Tibial artery (tissue), 4 donors: Measurements from ENCODE around the gene C16orf96.

Experiments used
- DNase-seq, 2 donors: peaks; one replicate each; pipeline ENCODE4 v3.0.0-alpha.2; 2019
- H3K27ac ChIP-seq, 2 donors: fragments of 200-600 bp; sonication (generic) in 1 of 2; 1 replicate in 1 of 2; 2 replicates in 1 of 2; pipeline ENCODE4 v1.5.1; 2018 to 2019; ENCODE audit warnings: mild to moderate bottlenecking in 1 of 2
- H3K27me3 ChIP-seq, 2 donors: fragments of 200-600 bp; sonication (generic) in 1 of 2; one replicate each; pipeline versions ENCODE4 v1.5.1 to v1.6.0; 2016 to 2019
- H3K36me3 ChIP-seq, 3 donors: fragments of 200-600 bp; sonication (generic) in 2 of 3; one replicate each; pipeline ENCODE4 v1.5.1; 2016 to 2019; ENCODE audit warnings: mild to moderate bottlenecking in 2 of 3
- H3K4me1 ChIP-seq, 4 donors: fragments of 200-600 bp; sonication (generic) in 2 of 4; 1 replicate in 3 of 4; 2 replicates in 1 of 4; pipeline ENCODE4 v1.5.1; 2016 to 2019
- H3K4me3 ChIP-seq, 2 donors: fragments of 200-600 bp; sonication (generic) in 1 of 2; 1 replicate in 1 of 2; 2 replicates in 1 of 2; pipeline ENCODE4 v1.5.1; 2018 to 2019; ENCODE audit warnings: mild to moderate bottlenecking in 2 of 2
- H3K9me3 ChIP-seq, 3 donors: fragments of 200-600 bp; sonication (generic) in 1 of 3; one replicate each; pipeline ENCODE4 v1.5.1; 2016 to 2019
- intact Hi-C: fragments of 100-400 bp; cut with DNase I; formaldehyde crosslinking; loops from one replicate; pipeline ENCODE4 v1.15.0; 2023; ENCODE audit warnings: low total_unique reads
- TF ChIP-seq, protein P1 (sequence below), 2 experiments: fragments of 200-600 bp in 1 of 2; fragments of 450-650 bp in 1 of 2; IDR thresholded peaks; one replicate each; pipeline ENCODE4 v1.5.1; 2017 to 2019; ENCODE audit warnings: antibody characterized with exemption in 2 of 2, mild to moderate bottlenecking in 1 of 2, moderate library complexity in 1 of 2

C16orf96 gene

GRCh38 chr16:4591191-4591590 is 35.1 kb downstream of the C16orf96 start:
- Histone ChIP-seq H3K36me3 (no peaks in the 10 kb centered on the region), H3K27ac (no peak overlapping the region), H3K4me3 (no peak overlapping the region), H3K27me3 (peaks cover 0 to 40% of the 10 kb centered on the region in 2 donors), H3K9me3 (no peaks in the 10 kb centered on the region), H3K4me1 (no peaks in the 10 kb centered on the region)
- DNase-seq = no peak
- TF ChIP-seq, protein P1, sequence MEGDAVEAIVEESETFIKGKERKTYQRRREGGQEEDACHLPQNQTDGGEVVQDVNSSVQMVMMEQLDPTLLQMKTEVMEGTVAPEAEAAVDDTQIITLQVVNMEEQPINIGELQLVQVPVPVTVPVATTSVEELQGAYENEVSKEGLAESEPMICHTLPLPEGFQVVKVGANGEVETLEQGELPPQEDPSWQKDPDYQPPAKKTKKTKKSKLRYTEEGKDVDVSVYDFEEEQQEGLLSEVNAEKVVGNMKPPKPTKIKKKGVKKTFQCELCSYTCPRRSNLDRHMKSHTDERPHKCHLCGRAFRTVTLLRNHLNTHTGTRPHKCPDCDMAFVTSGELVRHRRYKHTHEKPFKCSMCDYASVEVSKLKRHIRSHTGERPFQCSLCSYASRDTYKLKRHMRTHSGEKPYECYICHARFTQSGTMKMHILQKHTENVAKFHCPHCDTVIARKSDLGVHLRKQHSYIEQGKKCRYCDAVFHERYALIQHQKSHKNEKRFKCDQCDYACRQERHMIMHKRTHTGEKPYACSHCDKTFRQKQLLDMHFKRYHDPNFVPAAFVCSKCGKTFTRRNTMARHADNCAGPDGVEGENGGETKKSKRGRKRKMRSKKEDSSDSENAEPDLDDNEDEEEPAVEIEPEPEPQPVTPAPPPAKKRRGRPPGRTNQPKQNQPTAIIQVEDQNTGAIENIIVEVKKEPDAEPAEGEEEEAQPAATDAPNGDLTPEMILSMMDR (IDR thresholded peaks at IDR 0.05) = no peak
- intact Hi-C loops = no loop called here

DNA sequence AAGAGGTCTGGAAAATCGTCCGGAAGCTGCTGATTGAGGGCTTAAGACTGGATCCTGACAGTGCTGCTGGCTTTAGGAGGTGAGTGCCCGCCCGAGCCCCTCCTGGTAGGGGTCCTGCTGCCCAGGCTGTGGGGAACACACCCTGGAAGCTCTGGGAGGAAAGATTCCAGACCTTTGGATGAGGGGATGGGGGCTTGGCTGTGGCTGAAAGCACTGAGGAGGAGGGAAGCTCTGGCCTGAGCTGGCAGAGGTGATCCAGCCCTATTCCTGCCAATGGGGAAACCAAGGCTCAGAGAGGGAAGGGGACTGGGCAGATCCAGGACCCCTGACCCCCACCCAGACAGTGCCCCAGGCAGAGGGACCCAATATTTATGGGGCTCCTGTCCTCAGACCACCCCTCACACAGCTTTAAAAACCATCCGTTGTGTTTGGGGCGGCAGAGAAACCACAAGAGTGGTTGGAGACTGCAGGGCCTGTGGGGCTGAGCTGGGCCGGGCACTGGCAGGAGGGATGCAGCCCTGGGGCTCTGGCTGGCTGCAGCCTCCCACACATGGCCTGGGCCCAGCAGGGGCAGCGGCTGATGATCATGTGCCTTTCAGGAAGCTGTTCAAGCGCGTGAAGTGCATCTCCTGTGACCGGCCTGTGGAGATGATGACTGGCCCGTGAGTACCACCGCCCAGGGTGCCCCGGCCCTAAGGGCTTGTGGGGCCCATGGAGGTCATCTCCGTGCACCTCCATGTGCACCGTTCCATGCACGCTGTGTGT is 35.7 kb downstream of the C16orf96 start:
- Histone ChIP-seq H3K36me3 (no peaks in the 10 kb centered on the region), H3K4me1 (no peaks in the 10 kb centered on the region), H3K27ac (no peak overlapping the region), H3K4me3 (no peak overlapping the region), H3K9me3 (no peaks in the 10 kb centered on the region), H3K27me3 (peaks cover 0 to 36% of the 10 kb centered on the region in 2 donors)
- no peak for DNase-seq
- TF ChIP-seq, protein P1 (IDR thresholded peaks at IDR 0.05) = no peak
- intact Hi-C loops = no loop called here

- intact Hi-C loops = no loop called here
- peaks cover 0 to 34% of the 10 kb centered on the region in 2 donors for H3K27me3 ChIP-seq
- no peaks in the 10 kb centered on the region for H3K4me1 ChIP-seq
- H3K27ac ChIP-seq = no peak overlapping the region
- no peaks in the 10 kb centered on the region for H3K36me3 ChIP-seq
- H3K9me3 ChIP-seq = no peaks in the 10 kb centered on the region
- no peak for DNase-seq
- TF ChIP-seq, protein P1 (IDR thresholded peaks at IDR 0.05) = no peak
- H3K4me3 ChIP-seq = no peak overlapping the region
Observed at GRCh38 chr16:4593086-4593485, 36.9 kb downstream of the C16orf96 start.

DNA sequence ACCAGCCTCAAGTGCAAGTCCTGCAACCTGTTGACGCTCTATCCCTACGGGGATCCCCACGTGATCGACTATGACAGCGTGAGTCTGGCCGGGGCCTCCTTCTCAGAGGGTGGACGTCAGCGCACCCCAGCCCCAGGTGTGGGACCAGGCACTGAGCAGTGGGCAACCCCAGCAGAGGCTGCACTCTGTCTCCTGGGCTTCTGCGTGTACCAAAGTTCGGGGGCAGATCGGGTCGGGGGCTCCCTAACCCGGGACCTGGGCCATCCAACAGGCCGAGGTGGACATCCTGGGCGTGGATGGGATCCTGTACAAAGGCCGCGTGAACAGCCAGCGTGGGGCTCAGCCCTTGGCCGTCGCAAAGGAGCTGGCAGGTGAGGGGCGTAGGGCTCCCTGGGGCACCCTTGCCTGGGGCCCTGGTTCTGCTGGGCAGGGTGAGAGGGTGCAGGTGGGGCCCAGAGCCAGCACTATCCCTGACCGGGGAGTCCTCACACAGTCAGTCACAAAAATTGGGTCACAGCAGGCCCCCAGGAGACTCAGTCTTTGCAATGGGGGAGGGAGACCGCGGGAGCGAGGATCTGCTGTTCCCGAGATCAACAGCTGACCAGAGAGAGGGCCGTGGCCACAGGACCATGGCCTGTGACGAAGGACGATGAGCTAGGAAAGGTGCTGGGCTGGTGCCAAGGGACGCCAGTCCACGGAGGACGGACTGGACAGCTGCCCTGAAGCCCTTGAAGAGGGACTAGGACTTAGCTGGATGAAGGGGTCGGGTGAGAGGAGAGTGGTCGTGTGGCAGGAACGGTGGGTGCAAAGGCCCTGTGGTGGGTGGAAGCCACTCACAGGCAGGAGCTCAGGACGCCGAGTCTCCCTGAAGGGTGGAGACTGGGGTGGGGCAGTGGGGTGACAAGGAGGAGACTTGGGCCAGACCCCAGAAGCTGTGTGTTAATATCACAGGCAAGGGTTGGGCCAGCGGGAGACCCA is 38.6 kb downstream of the C16orf96 start:
- DNase-seq = no peak
- no peaks in the 10 kb centered on the region for H3K36me3 ChIP-seq
- H3K4me3 ChIP-seq = no peak overlapping the region
- H3K27ac ChIP-seq = no peak overlapping the region
- H3K4me1 ChIP-seq = no peaks in the 10 kb centered on the region
- intact Hi-C loops = no loop called here
- TF ChIP-seq, protein P1 (IDR thresholded peaks at IDR 0.05) = no peak
- H3K9me3 ChIP-seq = no peaks in the 10 kb centered on the region
- H3K27me3 ChIP-seq = peaks cover 0 to 44% of the 10 kb centered on the region in 2 donors

DNA sequence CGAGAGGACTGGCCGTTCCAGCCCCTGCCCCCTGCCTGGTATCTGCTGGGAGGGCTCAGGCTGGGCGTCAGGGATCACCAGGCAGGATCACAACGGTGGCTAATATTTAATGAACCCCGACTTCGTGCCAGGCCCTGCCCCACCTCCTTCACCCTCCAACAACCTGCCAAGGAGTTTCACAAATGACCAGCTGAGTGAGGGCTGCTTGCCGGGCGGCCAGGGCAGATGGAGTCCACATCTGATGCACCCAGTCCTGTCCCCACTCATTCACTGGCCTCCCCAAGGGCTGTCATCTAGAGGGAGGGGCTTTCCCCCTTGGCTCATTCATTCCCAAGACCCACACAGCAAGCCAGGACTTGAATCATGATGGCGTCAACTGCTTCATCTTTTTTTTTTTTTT is 41.0 kb downstream of the C16orf96 start:
- no peak for DNase-seq
- no peaks in the 10 kb centered on the region for H3K36me3 ChIP-seq
- H3K4me3 ChIP-seq = no peak overlapping the region
- H3K27ac ChIP-seq = no peak overlapping the region
- H3K27me3 ChIP-seq = peaks cover 0 to 65% of the 10 kb centered on the region in 2 donors
- no peaks in the 10 kb centered on the region for H3K9me3 ChIP-seq
- peaks cover 0 to 11% (median 8%) of the 10 kb centered on the region in 4 donors for H3K4me1 ChIP-seq
- intact Hi-C loops = no loop called here
- TF ChIP-seq, protein P1 (IDR thresholded peaks at IDR 0.05) = no peak
